ENCODE measurements around the gene PEPD.

GRCh38 chr19:33551676-33552075, 30.1 kb upstream of the PEPD start:
- TF ChIP-seq REST (IDR thresholded peaks at IDR 0.05; ENCODE audit: insufficient read depth in 1 of 2, low read depth in 2 of 2, low read length in 2 of 2) (no peak), POLR2AphosphoS5 (IDR thresholded peaks at IDR 0.05; ENCODE audit: low read depth, low read length) (no peak), TAF1 (IDR thresholded peaks at IDR 0.05; ENCODE audit: borderline replicate concordance, insufficient read depth, low read length) (no peak)

Data from PFSK-1 (cell line).